Activated CD8-positive, alpha-beta memory T cell treated with anti-CD3 and anti-CD28 coated beads for 36 hours (primary cell): ENCODE results near the gene GPS1. TPM values are rescaled to one million over a fixed set of nuclear protein-coding genes. Genes with fewer than 3 reads are reported as not detected.

Source experiments
- CTCF ChIA-PET: fragments of 350-600 bp; sonication (Branson Sonifier 250); formaldehyde crosslinking; loops from one replicate; lab custom pipeline; 2021; ENCODE audit warnings: antibody characterized with exemption; lab: Charles Lee
- POLR2A ChIA-PET: fragments of 350-600 bp; sonication (Branson Sonifier 250); formaldehyde crosslinking; loops from one replicate; lab custom pipeline; 2021; ENCODE audit warnings: antibody characterized with exemption; lab: Charles Lee
- total RNA-seq, 2 experiments: library from RNA; stranded (reverse); gene quantifications; one replicate each; pipeline ENCODE4 v1.2.3, GENCODE V29; 2021

The GPS1 gene
- total RNA-seq, 2 experiments from 2014 or later = 118 TPM

DNA sequence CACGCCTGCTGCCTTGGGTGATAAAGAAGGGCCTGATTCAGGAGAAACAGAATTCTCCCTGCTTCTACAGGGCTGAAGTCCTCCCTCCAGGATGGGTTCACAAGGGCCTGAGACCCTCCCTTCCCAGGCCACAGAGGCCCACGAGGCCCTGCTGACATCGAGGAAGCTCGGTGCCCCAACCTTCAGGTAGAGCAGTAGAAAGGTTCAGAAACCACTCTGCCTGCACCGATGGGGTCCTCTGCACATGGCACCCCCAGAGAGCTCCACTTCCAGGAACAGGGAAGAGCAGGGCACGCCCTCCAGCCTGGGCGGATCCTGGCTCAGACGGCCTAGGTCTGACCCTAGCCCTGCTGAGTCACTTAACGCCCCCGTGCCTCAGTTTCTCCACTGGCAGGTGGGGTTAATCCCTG lies 29.8 kb upstream of the GPS1 start:
- CTCF ChIA-PET = interaction anchor here (0.6 to 4.2 kb wide), 17 partner anchors 8 to 188 kb away, joined by 3 to 66 read pairs (median 4); partner anchors contain the start of genes MCRIP1 and NOTUM
- POLR2A ChIA-PET = interaction anchor here (1.0 to 2.3 kb wide), 5 partner anchors 16 to 311 kb away, joined by 3 to 8 read pairs (median 5); partner anchors contain the start of gene DCXR

DNA sequence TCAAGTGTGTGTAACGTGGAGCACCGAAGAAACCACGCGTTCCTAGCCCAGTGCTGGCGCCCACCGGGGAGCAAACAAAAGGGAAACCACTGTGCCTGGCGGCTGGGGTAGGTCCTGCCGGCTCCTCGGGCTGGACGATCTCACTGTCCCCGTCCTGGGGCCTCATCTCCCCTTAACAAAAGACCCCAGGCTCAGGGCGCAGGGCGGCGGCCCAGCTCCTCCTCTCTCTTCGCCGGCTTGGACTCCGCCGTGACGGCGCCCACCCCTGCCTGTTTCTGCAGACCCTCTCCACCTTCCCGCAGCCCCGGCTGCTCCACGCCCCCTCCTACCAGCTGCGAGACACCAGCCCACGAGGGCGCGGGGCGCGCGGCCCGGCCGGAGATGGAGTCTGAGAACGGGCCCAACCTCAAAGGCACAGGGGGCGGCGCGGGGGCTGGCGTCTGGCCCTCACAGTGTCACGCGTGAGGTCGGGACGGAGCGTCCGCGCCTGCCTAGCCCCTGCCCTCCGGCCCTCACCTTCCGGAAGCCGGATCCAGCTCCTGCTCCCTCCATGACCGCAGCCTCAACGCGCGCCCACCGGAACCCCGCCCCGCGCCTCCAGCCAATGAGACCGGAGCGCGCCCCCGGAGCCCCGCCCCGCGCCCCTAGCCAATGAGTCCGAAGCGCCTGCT lies 29.3 kb upstream of the GPS1 start, which contains the start of gene CENPX:
Gene CENPX, minus strand, starts transcription at position 569 of the 671 bp plus-strand sequence. Its CDS starts 17 bp downstream, at position 552.
- ChIA-PET POLR2A (interaction anchor here (0.6 to 2.3 kb wide), 8 partner anchors 15 to 311 kb away, joined by 3 to 8 read pairs (median 4); partner anchors contain the start of genes DCXR and PYCR1), CTCF (interaction anchor here (0.6 to 4.2 kb wide), 13 partner anchors 7 to 189 kb away, joined by 3 to 66 read pairs (median 4); partner anchors contain the start of genes MCRIP1 and NOTUM)

DNA sequence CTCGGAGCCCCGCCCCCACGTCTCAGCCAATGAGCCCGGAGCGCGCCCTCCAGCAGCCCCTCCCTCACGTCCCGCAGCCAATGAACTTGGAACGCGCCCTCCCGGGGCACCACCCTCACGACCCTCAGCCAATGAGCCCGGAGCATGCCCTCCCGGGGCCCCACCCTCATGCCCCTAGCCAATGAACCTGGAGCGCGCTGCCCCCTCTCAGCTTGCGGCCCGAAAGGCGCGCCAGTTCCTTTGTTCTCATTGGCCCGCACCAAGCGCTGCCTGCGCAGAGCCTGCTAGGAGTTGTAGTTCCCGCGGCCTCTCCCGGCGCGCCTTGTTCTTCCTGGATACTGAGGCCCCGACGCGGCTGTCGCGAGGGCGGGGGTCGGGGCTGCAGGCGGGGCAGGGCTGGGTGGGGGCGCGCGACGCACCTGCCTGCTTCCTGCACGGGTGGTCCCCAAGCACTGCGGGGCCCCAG lies 28.7 kb upstream of the GPS1 start, which contains the start of gene LRRC45:
Gene LRRC45, plus strand, starts transcription at position 325 of the 466 bp plus-strand sequence. CDS start 339 bp downstream, outside the sequence.
- CTCF ChIA-PET = interaction anchor here (1.0 to 4.2 kb wide), 6 partner anchors 9 to 63 kb away, joined by 3 to 66 read pairs (median 6); partner anchors contain the start of genes DCXR and NOTUM
- POLR2A ChIA-PET = interaction anchor here (0.6 to 2.3 kb wide), 6 partner anchors 15 to 91 kb away, joined by 3 to 8 read pairs (median 3); partner anchors contain the start of genes DCXR and PYCR1

DNA sequence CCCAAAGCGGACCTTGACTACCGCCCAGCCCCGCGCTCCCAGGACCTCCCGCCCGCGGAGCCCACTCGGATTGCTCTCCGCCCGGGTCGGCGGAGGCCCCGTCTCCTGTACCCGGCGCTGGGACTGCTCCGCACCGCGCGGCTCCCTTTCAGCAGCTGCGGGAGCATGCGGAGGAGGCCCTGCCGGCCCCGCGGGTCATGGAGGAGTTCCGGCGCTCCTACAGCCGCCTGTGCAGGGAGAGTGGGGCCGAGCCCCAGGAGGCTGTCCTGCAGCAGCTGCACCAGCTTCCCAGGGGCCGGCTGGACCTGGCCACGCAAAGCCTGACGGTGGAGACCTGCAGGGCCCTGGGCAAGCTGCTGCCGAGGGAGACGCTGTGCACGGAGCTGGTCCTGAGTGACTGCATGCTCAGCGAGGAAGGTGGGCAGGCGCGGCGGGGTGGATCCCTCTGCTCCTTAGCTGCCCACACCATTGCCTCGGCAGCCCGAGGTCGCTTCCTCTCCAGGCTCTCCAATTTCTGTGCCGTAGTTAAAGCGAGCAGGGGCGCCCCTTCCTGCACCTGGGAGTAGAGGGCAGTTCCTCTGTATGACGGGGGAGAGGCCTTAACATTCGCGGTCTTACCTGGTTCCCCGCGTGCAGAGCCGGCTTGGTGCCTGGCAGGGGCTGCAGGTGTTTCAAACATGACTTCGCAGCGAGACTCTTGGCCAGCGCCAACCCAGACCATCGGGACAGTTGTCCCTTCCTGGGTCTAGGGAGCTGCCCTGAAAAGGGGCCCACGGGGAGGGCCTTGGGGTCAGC lies 28.1 kb upstream of the GPS1 start:
- CTCF ChIA-PET = interaction anchor here (0.5 to 2.0 kb wide), 4 partner anchors 9 to 113 kb away, joined by 3 to 6 read pairs (median 4); partner anchors contain the start of gene DCXR
- POLR2A ChIA-PET = interaction anchor here (1.0 to 2.3 kb wide), 4 partner anchors 14 to 92 kb away, joined by 3 to 8 read pairs (median 4); partner anchors contain the start of genes DCXR and PYCR1

DNA sequence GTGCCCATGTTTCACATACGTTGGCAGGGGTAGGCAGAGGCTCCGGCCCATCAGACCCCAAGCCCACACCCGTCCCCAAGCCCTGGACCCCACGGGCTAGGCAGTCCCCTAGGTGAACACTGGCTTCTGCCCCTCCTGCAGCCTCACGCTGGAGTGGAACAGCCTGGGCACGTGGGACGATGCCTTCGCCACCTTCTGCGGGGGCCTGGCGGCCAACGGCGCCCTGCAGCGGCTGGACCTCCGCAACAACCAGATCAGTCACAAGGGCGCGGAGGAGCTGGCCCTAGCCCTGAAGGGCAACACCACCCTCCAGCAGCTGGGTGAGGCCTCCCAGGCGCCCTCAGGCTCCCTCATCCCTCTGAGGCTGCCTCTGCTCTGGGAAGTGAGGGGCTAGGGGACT lies 26.8 kb upstream of the GPS1 start:
- POLR2A ChIA-PET = no interaction called here

DNA sequence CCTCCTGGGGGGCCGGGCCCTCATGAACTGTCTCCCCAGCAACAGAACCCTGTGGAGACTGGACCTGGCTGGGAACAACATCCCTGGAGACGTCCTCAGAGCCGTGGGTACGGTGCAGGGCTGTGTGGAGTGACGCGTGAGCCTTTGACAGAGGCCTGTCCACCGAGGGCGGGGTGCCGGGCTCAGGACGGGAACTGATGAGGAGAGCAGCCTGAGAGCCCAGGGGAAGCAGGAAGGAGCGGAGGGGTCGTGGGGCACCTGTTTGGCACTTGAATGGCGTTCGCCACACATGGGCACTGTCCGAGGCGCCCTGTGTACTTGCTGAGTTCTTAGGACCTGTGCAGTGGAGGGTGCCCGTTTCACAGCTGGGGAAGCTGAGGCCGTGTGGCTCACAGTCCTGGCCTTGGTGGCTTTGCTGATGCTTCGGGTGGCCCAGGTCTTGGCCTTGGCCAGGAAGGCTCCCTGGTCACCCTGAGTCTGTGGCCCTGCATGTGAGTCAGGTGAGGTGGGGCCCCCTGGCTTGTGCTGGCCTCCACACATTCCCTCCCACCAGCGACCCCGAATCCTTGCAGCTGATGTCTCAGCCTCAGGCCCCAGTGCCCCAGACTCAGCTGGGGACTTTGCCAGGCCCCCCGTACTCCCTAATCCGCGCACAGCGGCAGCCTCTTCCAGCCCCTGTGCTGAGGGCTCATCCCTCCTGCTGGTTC lies 26.1 kb upstream of the GPS1 start:
- CTCF ChIA-PET = no interaction called here
- POLR2A ChIA-PET = no interaction called here

More for the DNA sequence above, 26.8 kb upstream of the GPS1 start:
- CTCF ChIA-PET = no interaction called here

DNA sequence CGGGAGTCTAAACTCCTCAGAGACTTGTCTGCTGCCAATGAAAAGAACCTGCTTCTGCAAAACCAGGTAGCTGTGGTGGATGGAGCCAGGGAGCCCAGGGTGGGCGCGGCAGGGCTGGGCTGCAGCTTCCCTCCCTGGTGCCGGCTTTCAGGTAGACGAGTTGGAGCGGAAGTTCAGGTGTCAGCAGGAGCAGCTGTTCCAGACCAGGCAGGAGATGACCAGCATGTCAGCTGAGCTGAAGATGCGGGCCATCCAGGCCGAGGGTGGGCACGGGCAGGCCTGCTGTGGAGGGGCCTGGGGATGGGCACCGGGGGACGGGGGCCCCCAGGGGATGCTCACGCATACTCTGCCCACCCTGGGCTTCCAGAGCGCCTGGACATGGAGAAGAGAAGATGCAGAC lies 23.5 kb upstream of the GPS1 start:
- ChIA-PET CTCF (no interaction called here), POLR2A (no interaction called here)

DNA sequence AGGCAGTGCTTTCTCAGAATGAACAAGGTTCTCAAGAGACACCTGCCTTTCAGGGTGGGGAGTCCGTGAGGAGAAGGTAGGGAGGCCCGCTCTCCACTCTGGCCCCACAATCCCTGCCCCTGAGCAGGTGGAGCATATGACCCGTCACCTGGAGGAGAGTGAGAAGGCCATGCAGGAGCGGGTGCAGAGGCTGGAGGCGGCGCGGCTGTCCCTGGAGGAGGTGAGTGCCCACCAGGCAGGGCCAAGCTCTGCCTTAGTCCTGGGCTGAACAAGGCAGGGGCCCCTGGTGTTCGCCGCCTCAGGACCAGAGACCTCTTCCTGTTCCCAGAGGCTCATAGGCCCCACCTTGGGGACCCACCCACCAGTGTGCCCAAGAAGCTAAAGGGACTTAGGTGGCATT lies 22.7 kb upstream of the GPS1 start:
- POLR2A ChIA-PET = no interaction called here

DNA sequence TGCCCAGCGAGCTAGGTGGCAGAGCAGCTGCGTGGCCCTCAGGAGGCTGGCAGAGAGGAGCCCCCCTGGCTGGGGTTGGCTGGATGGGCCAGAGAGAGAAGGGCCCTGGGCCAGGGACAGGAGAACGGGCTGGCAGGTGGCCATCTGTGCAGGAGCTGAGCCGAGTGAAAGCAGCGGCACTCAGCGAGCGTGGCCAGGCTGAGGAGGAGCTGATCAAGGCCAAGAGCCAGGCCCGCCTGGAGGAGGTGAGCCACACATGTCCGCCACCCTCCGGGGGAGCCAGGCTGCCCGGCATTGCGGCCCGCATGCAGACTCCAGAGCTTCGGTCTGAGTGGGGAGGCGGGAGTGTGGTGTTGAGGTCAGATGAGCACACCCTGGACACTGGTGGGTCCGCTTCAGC lies 22.3 kb upstream of the GPS1 start:
- CTCF ChIA-PET = interaction anchor here (1.3 to 2.5 kb wide), 7 partner anchors 9 to 128 kb away, joined by 3 to 17 read pairs (median 4); no protein-coding TSS in a partner anchor
- POLR2A ChIA-PET = no interaction called here

More for the DNA sequence above, 22.7 kb upstream of the GPS1 start:
- CTCF ChIA-PET = interaction anchor here (1.3 to 2.5 kb wide), 5 partner anchors 8 to 127 kb away, joined by 3 to 17 read pairs (median 4); no protein-coding TSS in a partner anchor

DNA sequence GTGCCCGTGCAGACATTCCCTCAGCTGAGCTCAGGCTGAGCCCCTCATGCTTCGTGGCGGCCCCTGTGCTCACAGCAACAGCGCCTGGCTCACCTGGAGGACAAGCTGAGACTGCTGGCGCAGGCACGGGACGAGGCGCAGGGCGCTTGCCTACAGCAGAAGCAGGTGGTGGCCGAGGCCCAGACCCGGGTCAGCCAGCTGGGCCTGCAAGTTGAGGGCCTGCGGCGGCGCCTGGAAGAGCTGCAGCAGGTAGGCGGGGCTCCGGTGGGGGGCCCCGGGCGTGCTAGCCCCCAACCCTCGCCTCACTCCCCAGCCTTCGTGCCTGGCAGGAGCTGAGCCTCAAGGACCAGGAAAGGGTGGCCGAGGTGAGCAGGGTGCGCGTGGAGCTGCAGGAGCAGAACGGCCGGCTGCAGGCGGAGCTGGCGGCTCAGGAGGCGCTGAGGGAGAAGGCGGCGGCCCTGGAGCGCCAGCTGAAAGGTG lies 21.7 kb upstream of the GPS1 start:
- ChIA-PET POLR2A (interaction anchor here (0.6 to 1.5 kb wide), 6 partner anchors 53 to 176 kb away, joined by 3 to 7 read pairs (median 4); partner anchors contain the start of gene ASPSCR1), CTCF (interaction anchor here (0.9 to 2.5 kb wide), 23 partner anchors 9 to 201 kb away, joined by 3 to 17 read pairs (median 4); partner anchors contain the start of genes MAFG and PYCR1)

DNA sequence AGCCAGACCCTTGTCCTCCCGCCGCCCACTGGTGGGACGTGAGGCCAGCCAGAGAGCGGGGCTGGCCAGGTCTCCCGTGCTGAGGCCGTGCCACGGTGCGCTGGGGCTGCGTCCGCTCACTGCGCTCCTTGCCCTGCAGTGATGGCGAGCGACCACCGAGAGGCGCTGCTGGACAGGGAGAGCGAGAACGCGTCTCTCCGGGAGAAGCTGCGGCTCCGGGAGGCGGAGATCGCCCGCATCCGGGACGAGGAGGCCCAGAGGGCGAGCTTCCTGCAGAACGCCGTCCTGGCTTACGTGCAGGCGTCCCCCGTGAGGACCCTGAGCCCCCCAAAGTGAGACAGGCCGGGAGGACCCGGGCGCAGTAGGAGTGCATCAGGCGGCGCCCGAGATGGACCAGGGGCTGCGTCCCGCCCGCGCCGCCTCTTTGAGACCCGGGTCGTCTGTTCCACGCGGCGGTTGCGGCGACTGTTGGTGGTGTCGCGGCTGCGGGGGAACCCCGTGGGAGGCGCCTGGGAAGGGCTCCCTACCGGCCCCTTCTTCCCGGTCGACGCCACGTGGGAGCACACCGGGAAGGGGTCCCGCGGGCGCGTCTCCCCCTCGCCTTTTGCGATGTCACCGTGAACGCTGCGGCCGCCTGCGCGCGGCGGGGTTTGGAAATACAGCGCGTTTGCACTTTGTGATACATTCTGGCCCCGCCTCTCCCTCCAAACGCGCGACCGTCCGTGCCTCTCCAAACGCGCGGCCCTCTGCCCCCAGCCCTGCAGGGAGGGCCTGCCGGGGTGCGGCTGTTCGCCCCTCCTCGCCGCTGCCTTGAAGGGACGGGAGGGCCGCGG lies 21.0 kb upstream of the GPS1 start:
- POLR2A ChIA-PET = interaction anchor here (0.6 to 1.5 kb wide), 7 partner anchors 21 to 175 kb away, joined by 3 to 7 read pairs (median 3); partner anchors contain the start of genes ASPSCR1, GPS1 and RFNG
- CTCF ChIA-PET = interaction anchor here (0.6 to 2.5 kb wide), 26 partner anchors 9 to 200 kb away, joined by 3 to 17 read pairs (median 4); partner anchors contain the start of genes MAFG and PYCR1

DNA sequence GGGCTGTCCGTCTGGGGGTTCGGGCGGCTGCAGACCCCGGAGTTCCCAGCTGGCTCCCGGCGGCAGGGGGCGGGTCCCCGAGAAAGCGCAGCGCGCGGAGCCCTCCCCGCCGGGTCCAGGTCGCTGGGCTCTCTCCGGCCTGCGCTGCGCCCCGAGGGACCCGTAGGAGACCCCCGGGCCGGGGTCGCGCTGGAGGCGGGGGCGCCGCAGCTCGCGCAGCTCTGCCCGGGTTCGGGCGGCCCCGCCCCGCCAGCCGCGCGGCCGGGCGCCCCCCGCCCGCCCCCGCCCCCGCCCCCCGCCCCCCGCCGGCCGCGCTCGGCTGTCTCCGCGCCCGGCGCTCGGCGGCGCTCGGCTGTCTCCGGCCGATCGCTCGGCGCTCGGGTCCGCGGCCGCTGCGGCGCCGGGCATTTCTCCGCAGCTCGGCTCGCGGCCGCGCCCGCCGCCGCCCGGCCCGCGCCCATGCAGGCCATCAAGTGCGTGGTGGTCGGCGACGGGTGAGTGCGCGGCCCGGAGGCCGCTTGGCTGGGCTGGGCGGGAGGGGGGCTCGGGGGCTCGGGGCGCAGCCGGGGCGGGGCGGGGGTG lies 20.3 kb upstream of the GPS1 start, which contains the start of gene RAC3:
Gene RAC3, plus strand, starts transcription at position 376 of the 582 bp plus-strand sequence. Its CDS starts 84 bp downstream, at position 460.
- POLR2A ChIA-PET = interaction anchor here (1.0 to 1.5 kb wide), 2 partner anchors 21 to 121 kb away, joined by 3 read pairs; partner anchors contain the start of genes GPS1 and RFNG
- CTCF ChIA-PET = interaction anchor here (0.8 to 1.3 kb wide), 2 partner anchors 68 to 175 kb away, joined by 4 to 5 read pairs; no protein-coding TSS in a partner anchor

DNA sequence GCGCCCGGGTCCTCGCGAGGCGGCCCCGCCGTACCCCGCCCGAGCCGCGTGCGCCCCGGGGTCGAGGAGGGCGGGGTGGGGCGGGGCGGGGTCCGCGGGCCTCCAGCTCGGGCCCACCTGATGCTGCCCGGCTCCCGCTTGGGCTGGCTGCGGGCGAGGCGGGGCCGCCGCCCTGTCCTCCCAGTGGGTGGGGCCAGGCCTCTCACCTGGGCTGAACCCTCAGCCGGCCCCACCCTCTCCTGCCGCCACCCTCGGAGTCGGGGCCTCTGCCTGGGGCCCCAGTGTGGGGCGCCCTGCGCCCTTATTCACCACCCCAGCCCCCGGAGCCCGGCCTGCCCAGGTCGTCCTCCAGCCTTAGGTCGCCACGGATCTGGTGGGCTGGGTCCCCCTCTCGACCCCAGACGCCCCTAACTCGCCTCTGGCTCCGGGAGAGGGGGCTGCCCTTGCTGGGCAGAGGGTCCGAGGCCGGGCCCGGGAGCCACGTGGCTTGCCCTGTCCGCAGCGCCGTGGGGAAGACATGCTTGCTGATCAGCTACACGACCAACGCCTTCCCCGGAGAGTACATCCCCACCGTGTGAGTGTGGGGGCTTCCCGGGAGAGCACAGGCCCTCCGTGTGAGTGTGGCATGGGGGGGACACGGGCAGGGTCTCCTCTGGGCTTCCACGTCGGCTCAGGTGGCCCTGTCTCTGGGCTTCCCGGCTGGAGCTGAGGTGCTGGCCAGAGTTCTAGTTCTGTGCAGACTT lies 19.6 kb upstream of the GPS1 start:
- ChIA-PET CTCF (interaction anchor here (1.0 to 1.4 kb wide), 2 partner anchors 9 to 160 kb away, joined by 3 to 6 read pairs; partner anchors contain the start of genes CENPX and LRRC45), POLR2A (interaction anchor here (0.5 kb wide), 1 partner anchor 159 kb away, joined by 12 read pairs; no protein-coding TSS in a partner anchor)

DNA sequence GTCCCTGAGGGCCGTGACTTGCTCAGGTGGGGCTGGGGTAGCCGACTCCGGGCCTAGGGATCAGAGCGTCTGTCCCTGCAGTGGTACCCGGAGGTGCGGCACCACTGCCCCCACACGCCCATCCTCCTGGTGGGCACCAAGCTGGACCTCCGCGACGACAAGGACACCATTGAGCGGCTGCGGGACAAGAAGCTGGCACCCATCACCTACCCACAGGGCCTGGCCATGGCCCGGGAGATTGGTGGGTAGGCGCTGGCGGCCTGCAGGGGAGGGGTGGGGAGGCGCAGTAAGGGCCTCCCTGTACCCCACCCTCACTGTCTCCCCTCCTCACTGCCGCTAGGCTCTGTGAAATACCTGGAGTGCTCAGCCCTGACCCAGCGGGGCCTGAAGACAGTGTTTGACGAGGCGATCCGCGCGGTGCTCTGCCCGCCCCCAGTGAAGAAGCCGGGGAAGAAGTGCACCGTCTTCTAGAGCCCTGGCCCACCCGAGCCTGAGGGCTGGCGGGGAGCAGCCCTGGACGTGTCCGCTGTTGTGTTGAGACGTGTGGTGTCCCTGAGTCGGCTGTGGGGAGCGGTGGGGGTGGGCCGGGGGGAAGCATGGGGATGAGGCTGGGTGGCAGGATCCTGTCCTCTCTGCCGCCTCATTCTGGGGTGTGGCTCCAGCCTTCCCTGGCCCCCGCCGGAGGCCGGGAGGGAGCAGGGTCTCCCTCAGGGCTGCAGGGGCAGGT lies 18.2 kb upstream of the GPS1 start:
- ChIA-PET CTCF (no interaction called here), POLR2A (no interaction called here)
